Thyroid gland (tissue), 4 donors: ENCODE results near the gene NDUFS6.

Experiments used
- POLR2A ChIP-seq, 2 donors: fragments of 450-650 bp; IDR thresholded peaks; one replicate each; pipeline ENCODE4 v1.6.1; 2017; ENCODE audit warnings: antibody characterized with exemption in 2 of 2, mild to moderate bottlenecking in 2 of 2, moderate library complexity in 1 of 2
- TF ChIP-seq, protein P1 (sequence below), 6 experiments: fragments of 200-600 bp in 3 of 6; fragments of 450-650 bp in 3 of 6; sonication (generic) in 3 of 6; IDR thresholded peaks; one replicate each; pipeline ENCODE4 v1.5.1; 2016 to 2019; ENCODE audit warnings: antibody characterized with exemption in 6 of 6, mild to moderate bottlenecking in 2 of 6, inconsistent platforms in 1 of 6, moderate library complexity in 1 of 6

DNA sequence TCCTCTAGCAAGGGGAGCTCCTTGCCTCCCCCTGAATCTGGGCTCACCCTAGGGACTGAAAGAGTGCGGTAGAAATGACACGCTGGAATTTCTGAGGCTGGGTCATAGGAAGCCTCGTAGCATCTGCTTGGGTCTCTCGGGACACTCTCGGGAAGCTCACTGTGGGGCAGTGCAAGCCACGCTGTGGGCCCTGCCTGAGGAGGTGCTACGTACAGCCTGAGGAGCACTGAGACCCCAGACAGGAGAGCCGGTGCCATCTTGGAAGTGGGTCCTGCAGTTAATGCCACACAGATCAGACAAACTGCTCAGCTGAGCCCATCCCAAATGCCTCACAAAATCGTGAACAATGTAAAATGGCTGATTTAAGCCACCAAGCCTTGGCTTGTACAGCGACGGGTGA is 3.4 kb upstream of the NDUFS6 start:
- TF ChIP-seq, protein P1, sequence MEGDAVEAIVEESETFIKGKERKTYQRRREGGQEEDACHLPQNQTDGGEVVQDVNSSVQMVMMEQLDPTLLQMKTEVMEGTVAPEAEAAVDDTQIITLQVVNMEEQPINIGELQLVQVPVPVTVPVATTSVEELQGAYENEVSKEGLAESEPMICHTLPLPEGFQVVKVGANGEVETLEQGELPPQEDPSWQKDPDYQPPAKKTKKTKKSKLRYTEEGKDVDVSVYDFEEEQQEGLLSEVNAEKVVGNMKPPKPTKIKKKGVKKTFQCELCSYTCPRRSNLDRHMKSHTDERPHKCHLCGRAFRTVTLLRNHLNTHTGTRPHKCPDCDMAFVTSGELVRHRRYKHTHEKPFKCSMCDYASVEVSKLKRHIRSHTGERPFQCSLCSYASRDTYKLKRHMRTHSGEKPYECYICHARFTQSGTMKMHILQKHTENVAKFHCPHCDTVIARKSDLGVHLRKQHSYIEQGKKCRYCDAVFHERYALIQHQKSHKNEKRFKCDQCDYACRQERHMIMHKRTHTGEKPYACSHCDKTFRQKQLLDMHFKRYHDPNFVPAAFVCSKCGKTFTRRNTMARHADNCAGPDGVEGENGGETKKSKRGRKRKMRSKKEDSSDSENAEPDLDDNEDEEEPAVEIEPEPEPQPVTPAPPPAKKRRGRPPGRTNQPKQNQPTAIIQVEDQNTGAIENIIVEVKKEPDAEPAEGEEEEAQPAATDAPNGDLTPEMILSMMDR (IDR thresholded peaks at IDR 0.05) = no peak
- TF ChIP-seq POLR2A (IDR thresholded peaks at IDR 0.05) = no peak
